ENCODE data around the gene LIM2. TPM values are rescaled to one million over a fixed set of nuclear protein-coding genes. Genes with fewer than 3 reads are reported as not detected.

The LIM2 gene
- total and polyA plus RNA-seq, 9 of the 15 experiments (the other 6 are each of a cell fraction or from before 2014, with no cell fraction given) = 0.07 to 0.45 (median 0.18) TPM; not detected in 4

DNA sequence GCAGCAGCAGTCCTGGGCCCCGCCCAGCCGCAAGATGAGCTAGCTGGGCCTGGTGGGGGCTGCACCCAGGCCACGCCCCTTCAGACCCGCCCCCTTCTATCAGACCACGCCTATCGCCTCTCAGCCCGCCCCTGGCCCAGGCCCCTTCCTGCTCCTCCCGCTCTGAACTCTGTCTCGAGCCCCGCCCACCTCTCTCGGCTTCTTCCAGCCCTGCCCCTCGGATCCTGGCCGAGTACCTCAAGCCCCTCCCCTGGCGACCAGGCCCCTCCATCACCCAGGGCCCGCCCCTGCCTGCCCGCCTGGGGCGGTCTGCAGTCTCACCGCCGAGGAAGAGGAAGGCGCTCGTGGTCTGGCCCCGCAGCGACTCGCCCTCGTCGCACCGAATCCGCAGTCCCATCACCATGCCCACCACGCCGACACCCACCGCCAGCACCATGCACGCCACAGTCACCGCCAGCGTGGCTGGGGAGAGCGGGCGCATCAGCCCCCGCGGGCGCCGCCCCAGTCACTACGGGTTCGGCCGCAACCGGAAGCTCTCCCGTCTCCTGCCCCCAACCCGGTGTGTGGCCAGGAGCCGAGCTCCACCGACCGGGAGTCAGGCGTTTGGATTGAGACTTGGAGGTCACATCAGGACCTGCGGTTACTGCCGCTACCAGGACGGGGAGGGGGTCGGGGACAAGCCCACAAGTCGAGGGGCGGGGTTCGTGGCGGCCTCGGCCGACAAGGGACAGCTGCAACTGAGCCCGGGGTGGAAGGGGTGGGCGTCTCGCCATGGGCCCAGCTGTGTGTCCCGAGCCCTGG is 20.0 kb downstream of the LIM2 start (continued):
- TF ChIP-seq HDAC6 (IDR thresholded peaks at IDR 0.05; ENCODE audit: low read depth, low read length) = no peak
- TF ChIP-seq, protein P1, sequence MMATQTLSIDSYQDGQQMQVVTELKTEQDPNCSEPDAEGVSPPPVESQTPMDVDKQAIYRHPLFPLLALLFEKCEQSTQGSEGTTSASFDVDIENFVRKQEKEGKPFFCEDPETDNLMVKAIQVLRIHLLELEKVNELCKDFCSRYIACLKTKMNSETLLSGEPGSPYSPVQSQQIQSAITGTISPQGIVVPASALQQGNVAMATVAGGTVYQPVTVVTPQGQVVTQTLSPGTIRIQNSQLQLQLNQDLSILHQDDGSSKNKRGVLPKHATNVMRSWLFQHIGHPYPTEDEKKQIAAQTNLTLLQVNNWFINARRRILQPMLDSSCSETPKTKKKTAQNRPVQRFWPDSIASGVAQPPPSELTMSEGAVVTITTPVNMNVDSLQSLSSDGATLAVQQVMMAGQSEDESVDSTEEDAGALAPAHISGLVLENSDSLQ (IDR thresholded peaks at IDR 0.05) = peak; percentile 85
- peak; percentile 80; the same call in 1 of the 2 replicates for TF ChIP-seq CAMTA2 (CRISPR knock-in tag; conservative IDR thresholded peaks at IDR 0.05)
- TF ChIP-seq, protein P2, sequence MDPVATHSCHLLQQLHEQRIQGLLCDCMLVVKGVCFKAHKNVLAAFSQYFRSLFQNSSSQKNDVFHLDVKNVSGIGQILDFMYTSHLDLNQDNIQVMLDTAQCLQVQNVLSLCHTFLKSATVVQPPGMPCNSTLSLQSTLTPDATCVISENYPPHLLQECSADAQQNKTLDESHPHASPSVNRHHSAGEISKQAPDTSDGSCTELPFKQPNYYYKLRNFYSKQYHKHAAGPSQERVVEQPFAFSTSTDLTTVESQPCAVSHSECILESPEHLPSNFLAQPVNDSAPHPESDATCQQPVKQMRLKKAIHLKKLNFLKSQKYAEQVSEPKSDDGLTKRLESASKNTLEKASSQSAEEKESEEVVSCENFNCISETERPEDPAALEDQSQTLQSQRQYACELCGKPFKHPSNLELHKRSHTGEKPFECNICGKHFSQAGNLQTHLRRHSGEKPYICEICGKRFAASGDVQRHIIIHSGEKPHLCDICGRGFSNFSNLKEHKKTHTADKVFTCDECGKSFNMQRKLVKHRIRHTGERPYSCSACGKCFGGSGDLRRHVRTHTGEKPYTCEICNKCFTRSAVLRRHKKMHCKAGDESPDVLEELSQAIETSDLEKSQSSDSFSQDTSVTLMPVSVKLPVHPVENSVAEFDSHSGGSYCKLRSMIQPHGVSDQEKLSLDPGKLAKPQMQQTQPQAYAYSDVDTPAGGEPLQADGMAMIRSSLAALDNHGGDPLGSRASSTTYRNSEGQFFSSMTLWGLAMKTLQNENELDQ (CRISPR knock-in tag; IDR thresholded peaks at IDR 0.05; ENCODE audit: borderline replicate concordance) = no peak
- TF ChIP-seq, protein P3, sequence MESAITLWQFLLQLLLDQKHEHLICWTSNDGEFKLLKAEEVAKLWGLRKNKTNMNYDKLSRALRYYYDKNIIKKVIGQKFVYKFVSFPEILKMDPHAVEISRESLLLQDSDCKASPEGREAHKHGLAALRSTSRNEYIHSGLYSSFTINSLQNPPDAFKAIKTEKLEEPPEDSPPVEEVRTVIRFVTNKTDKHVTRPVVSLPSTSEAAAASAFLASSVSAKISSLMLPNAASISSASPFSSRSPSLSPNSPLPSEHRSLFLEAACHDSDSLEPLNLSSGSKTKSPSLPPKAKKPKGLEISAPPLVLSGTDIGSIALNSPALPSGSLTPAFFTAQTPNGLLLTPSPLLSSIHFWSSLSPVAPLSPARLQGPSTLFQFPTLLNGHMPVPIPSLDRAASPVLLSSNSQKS (CRISPR knock-in tag; IDR thresholded peaks at IDR 0.05) = no peak
- TF ChIP-seq, protein P4, sequence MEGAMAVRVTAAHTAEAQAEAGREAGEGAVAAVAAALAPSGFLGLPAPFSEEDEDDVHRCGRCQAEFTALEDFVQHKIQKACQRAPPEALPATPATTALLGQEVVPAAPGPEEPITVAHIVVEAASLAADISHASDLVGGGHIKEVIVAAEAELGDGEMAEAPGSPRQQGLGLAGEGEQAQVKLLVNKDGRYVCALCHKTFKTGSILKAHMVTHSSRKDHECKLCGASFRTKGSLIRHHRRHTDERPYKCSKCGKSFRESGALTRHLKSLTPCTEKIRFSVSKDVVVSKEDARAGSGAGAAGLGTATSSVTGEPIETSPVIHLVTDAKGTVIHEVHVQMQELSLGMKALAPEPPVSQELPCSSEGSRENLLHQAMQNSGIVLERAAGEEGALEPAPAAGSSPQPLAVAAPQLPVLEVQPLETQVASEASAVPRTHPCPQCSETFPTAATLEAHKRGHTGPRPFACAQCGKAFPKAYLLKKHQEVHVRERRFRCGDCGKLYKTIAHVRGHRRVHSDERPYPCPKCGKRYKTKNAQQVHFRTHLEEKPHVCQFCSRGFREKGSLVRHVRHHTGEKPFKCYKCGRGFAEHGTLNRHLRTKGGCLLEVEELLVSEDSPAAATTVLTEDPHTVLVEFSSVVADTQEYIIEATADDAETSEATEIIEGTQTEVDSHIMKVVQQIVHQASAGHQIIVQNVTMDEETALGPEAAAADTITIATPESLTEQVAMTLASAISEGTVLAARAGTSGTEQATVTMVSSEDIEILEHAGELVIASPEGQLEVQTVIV (CRISPR knock-in tag; IDR thresholded peaks at IDR 0.05; ENCODE audit: borderline replicate concordance) = no peak
- no peak for TF ChIP-seq FOXA1 (IDR thresholded peaks at IDR 0.05; ENCODE audit: borderline replicate concordance)
- no peak for TF ChIP-seq MTA2 (IDR thresholded peaks at IDR 0.05; ENCODE audit: low read depth)
- no peak for TF ChIP-seq TAF9B (IDR thresholded peaks at IDR 0.05; ENCODE audit: partially characterized antibody)
- TF ChIP-seq, protein P5, sequence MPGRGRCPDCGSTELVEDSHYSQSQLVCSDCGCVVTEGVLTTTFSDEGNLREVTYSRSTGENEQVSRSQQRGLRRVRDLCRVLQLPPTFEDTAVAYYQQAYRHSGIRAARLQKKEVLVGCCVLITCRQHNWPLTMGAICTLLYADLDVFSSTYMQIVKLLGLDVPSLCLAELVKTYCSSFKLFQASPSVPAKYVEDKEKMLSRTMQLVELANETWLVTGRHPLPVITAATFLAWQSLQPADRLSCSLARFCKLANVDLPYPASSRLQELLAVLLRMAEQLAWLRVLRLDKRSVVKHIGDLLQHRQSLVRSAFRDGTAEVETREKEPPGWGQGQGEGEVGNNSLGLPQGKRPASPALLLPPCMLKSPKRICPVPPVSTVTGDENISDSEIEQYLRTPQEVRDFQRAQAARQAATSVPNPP (IDR thresholded peaks at IDR 0.05; ENCODE audit: borderline replicate concordance, insufficient read depth, insufficient read length) = no peak
- TF ChIP-seq, protein P6, sequence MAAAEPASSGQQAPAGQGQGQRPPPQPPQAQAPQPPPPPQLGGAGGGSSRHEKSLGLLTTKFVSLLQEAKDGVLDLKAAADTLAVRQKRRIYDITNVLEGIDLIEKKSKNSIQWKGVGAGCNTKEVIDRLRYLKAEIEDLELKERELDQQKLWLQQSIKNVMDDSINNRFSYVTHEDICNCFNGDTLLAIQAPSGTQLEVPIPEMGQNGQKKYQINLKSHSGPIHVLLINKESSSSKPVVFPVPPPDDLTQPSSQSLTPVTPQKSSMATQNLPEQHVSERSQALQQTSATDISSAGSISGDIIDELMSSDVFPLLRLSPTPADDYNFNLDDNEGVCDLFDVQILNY (CRISPR knock-in tag; IDR thresholded peaks at IDR 0.05) = peak; percentile 79
- no peak for TF ChIP-seq TRIM24 (IDR thresholded peaks at IDR 0.05)
- TF ChIP-seq NONO (IDR thresholded peaks at IDR 0.05; ENCODE audit: low read depth in 2 of 2, low read length in 1 of 2) = peak in 1 of 2 experiments; percentile 37; a peak in 1 of 4 replicates
- TF ChIP-seq PCBP1 (IDR thresholded peaks at IDR 0.05; ENCODE audit: low read depth, low read length, poor library complexity, severe bottlenecking) = no peak
- TF ChIP-seq, protein P7, sequence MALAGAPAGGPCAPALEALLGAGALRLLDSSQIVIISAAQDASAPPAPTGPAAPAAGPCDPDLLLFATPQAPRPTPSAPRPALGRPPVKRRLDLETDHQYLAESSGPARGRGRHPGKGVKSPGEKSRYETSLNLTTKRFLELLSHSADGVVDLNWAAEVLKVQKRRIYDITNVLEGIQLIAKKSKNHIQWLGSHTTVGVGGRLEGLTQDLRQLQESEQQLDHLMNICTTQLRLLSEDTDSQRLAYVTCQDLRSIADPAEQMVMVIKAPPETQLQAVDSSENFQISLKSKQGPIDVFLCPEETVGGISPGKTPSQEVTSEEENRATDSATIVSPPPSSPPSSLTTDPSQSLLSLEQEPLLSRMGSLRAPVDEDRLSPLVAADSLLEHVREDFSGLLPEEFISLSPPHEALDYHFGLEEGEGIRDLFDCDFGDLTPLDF (CRISPR knock-in tag; IDR thresholded peaks at IDR 0.05) = no peak; the same call in 1 of the 2 replicates
